8988T (cell line): ENCODE measurements around the gene NCAPD3.

Experiments
- DNase-seq: peaks from one replicate; pipeline ENCODE4 v3.0.0; 2011

Gene NCAPD3

DNA sequence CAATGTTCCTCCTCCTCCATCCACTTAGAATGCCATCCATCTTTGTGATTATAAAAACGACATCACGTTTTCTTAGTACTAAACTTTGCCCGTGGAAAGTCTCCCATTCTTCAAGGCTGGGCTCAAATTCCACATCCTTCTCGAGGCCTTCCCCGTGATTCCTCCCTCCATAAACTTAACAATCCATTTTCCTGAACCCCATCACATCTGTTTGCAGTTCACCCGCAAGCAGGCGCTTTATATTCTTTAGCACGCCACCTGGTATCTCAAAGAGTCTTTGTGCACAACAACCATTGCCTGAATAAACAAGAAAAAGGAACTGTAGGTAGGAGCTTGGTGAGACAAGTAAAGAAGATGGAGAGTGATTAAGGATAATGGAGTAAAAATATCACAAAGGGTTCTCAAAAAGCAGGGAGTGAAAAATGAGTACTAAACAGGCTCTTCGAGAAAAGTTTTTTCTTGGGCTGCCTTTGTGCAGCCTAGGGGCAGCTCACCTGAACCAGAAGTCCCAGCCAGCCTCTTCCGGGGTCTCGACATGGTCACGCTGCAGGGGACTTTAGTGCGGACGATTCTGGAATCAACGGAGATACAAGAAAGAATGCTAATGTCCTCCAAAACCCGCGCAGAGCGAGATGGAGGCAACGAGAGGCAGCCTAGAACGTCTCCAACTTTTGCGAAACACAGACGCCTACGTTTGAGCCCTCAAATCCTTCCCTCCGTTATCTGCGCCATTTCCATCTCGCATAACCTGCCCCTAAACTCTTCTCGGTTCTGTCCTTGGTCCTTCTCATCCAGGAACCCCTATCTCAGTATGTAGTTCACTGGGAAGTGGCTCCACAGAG lies 28.8 kb upstream of the NCAPD3 start:
- DNase-seq: no peak

GRCh38 chr11:134250675-134251074 lies 26.9 kb upstream of the NCAPD3 start:
- DNase-seq: no peak

- no peak for DNase-seq
Measured at GRCh38 chr11:134250246-134250645, 26.5 kb upstream of the NCAPD3 start.

DNA sequence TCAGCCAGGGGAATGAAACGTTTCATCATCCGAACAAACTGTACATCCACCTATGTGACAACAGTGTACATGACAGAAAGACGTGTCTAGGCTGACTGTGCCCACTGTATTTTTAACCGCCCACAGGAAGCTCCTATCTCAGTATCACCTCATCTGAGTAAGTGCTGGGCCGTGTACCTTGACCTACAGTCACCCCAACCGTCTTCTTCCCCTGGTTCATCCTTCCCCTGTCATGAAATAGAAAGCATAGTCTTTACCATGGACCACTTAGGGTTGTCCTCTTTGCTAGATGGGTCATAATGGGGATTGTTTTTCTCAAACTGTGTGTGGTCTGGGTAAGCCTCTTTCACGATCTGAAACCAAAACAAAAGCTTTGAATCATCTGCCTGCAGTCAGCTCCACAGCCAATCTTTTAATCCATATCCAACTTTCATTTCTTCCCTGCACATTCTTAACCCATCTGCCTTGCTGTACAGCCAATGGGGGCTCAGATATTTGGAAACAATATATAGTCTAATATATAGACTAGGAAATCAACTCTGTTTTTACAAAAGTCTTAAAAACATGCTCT lies 25.2 kb upstream of the NCAPD3 start:
- no peak for DNase-seq

DNA sequence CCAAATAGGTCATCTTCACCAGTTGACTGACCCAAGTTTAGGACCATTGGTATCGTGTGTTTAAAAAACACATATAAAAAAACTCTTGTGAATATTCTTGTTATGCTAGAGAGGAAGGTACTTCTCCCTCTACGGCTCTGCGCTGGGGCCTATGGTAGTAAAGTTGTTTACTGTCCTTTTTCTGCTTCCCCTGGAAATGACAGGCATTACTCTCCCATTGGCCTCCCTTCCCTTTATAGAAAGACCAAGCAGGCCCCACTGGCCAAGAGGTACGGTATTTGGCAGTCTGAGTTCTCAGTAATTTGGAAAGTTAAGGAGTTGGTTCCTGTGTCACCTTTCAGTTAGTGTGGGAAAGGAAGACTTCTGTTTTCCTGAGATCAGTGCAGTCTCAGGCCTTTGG lies 22.9 kb upstream of the NCAPD3 start:
- DNase-seq: no peak

DNA sequence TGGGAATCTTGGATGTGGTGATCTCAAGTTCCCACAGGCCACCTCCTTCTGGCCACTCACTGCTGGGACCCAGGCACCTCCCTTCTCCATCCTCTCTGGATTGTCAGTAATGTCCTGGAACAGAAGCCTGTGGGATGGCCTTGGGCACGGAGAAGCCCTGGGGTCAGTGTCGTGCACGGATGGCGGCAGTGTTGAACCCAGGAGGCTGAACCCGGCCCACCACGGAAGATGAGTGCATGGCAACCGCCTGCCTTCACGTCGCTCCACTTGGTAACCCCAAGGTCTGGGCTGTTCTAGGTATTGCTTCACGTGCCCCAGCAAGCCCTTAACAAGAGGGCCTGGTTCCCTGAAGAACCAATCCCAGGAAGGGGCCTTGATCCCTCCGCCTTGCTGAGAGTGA lies 22.3 kb upstream of the NCAPD3 start:
- no peak for DNase-seq

GRCh38 chr11:134245434-134245833 lies 21.7 kb upstream of the NCAPD3 start:
- DNase-seq: no peak

DNA sequence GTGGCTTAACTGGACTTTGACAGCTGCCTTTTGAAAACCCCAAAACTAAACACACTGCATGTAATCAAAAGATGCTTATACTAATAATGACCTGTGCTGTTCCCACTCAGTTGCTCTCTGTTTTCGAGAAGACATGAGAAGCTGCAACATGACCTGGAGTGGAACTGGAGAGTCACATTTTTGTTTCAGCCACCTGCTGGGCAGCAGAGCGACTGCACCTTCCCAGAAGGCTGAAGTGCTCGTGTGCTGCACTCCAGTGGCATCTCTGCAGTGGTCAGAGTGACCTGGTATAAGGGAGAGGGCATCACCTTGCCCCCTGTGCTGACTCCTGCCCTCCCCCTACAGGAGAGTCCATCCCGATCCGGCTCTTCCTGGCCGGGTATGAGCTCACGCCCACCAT lies 20.8 kb upstream of the NCAPD3 start:
- DNase-seq: peak; percentile 49

GRCh38 chr11:134243913-134244312 lies 20.1 kb upstream of the NCAPD3 start:
- no peak for DNase-seq

DNA sequence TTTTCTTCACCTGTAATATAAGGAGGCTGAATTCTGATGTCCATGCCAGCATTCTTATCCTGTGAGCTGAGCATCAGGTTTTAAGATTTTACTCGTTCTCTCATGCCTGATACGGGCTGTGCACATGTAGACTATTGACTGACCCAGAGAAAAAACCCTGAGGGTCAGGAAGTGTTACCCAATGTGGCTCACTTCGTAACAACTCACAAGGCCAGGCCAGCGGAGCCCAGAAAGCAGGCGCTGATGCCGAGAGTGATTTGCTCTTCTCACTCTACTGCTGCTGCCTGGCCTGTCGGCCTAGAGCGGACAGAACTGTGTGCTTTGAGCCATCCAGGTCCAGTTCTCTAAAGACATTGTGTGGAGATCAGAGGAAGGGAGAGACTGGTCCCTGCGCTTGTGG lies 18.6 kb upstream of the NCAPD3 start:
- DNase-seq: no peak

- DNase-seq: no peak
Measured at GRCh38 chr11:134240592-134240991, 16.8 kb upstream of the NCAPD3 start.

- DNase-seq: no peak
Measured at GRCh38 chr11:134238956-134239355, 15.2 kb upstream of the NCAPD3 start.

DNA sequence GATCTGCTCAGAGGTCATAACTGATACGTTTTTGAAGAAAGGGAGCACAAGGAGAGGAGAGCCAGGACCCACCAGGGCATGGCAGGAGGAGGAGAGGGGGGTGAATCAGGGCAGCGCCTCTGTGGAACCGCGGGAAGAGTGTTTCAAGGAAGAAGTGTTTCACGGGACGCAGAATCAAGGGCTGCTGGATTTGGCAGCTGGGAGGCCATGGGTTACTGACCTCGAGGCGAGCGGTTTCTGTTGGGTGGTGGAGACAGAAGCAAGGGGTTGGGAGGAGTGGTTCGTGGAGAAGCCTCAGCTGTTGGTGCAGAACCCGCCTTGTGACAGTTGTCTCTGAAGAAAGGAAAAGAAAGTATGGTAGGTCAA lies 13.8 kb upstream of the NCAPD3 start:
- no peak for DNase-seq

DNA sequence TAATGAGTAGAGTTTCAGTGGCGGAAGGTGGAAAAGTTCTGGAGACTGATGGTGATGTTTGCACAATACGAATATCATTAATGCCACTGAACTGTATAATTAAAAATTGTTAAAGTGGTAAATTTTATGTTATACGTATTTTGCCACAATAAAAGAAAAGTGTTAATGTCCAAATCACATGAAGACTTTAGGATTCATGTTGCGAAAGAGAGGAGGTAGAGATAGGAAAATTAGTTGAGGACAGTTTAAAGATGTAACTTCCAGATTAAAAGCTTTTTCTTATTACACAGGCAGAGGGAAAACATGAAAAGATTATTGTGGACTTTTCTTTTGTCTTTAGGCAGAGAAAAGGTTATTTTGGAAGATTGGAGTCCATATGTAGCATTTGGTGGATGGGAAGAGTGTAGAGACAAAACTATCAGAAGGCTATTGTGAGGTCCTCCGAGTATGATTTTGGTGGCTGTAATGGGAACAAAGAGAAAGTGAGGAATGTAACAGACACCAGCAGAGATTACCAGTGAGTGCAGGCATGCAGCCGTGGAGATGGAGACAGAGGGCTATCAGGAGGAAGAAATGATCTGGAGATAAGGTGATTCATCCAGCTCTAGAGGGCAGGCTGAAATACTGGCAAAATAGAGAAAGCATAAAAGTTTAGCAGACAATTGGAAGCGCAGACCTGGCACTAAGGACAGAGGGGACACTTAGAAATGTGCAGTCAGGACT lies 13.2 kb upstream of the NCAPD3 start:
- DNase-seq: no peak

GRCh38 chr11:134235399-134235798 lies 11.6 kb upstream of the NCAPD3 start:
- DNase-seq: no peak

DNA sequence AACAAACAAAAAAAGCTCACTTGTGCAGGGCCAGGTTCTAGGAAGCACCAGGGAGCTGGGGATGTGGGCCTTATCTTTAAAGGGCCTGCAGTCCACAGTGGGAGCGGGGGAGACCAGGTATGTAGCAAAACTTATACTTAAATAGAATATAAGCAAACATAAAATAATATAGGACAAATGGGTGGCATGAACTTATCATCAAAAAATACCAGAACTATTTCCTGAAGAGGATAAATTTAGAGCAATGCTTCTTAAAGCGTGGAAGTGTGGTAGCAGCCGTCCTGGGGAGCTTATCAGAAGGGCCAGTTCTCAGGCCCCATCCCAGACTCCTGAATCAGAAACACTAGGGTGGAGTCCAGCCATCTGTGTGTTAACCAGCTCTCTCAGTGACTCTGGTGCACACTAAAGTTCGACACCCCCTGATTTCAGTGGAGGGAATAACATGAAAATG lies 10.0 kb upstream of the NCAPD3 start:
- no peak for DNase-seq

DNA sequence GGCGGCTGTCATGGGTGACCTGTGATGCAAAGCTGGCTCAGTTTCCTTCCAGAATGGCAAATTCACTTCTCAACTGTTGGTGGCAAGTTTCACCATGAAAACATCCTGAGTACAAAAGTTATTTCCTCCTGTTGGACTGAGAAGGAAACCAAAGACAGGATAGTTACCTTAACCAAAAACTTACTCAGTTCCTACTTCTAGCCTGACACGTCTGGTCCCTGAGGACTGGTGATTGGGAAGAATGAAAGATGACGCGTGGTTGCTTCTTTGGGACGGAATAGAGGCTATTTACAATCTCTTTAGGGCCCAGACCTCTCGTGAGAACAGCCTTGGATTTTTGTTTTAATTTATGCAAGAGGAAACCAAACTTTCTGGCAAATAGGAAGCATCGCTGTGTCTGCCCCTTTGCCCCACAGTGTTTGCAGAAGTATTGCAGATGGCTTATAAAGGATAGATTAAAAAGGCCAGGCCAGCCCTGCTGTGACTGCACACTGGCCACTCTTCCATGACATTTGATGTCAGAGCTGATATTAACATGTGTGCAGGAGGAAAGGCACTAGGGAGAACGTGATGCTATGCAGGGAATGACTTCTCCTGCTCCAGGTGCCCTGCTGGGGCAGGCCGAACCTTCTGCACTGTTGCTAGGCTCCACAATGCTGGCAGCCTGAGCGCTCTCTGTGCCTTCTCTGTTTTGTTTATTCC lies 8.3 kb upstream of the NCAPD3 start:
- DNase-seq: no peak

GRCh38 chr11:134230339-134230738 lies 6.6 kb upstream of the NCAPD3 start:
- no peak for DNase-seq

- DNase-seq: no peak
Measured at GRCh38 chr11:134229126-134229790, 5.5 kb upstream of the NCAPD3 start.

- no peak for DNase-seq
Measured at GRCh38 chr11:134228625-134229024, 4.9 kb upstream of the NCAPD3 start.

GRCh38 chr11:134226806-134227325 lies 3.1 kb upstream of the NCAPD3 start:
- no peak for DNase-seq
